ENCODE measurements around the gene LRRFIP2. TPM values are rescaled to one million over a fixed set of nuclear protein-coding genes. Genes with fewer than 3 reads are reported as not detected.

The LRRFIP2 gene
- total and polyA plus RNA-seq, 2 experiments from 2014 or later, result 29.0 to 48.8 TPM

DNA sequence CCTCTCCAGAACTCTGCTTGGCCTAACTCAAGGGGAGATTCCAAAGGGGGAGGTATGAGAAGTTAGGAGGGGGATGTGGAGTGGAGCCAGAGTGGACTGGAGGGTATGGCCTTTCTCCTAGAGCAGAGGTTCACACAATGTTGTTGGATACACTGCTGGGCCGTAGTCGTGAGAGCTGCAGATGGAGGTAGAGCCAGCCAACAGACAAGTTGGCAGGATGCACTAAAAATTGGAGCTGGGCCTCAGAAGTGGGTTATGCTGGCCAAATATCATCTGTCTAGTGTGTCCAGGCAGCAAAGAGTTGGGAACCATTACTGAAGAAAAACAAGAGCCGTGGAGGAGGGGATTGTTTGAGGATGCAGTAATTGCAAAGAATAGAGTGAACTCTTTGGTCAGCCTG is 27.7 kb upstream of the LRRFIP2 start:
- no peak for TF ChIP-seq EZH2phosphoT487 (IDR thresholded peaks at IDR 0.05; ENCODE audit: low read depth, severe bottlenecking, unreplicated experiment)
- no peak for TF ChIP-seq EZH2 (IDR thresholded peaks at IDR 0.05; ENCODE audit: borderline replicate concordance)
- TF ChIP-seq, protein P1, sequence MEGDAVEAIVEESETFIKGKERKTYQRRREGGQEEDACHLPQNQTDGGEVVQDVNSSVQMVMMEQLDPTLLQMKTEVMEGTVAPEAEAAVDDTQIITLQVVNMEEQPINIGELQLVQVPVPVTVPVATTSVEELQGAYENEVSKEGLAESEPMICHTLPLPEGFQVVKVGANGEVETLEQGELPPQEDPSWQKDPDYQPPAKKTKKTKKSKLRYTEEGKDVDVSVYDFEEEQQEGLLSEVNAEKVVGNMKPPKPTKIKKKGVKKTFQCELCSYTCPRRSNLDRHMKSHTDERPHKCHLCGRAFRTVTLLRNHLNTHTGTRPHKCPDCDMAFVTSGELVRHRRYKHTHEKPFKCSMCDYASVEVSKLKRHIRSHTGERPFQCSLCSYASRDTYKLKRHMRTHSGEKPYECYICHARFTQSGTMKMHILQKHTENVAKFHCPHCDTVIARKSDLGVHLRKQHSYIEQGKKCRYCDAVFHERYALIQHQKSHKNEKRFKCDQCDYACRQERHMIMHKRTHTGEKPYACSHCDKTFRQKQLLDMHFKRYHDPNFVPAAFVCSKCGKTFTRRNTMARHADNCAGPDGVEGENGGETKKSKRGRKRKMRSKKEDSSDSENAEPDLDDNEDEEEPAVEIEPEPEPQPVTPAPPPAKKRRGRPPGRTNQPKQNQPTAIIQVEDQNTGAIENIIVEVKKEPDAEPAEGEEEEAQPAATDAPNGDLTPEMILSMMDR (IDR thresholded peaks at IDR 0.05; ENCODE audit: poor library complexity), result no peak
- H3K4me3 ChIP-seq, result no peak overlapping the region
- no peaks in the 10 kb centered on the region for H3K9me3 ChIP-seq (ENCODE audit: low read depth)
- no peaks in the 10 kb centered on the region for H3K4me1 ChIP-seq (ENCODE audit: insufficient read depth)
- H3K27ac ChIP-seq, result no peak overlapping the region
- no peaks in the 10 kb centered on the region for H3K36me3 ChIP-seq (replicated peaks; ENCODE audit: insufficient read depth, low read depth)
- no peak overlapping the region for H2AFZ ChIP-seq
- WGBS (ENCODE audit: low lambda C conversion rate, missing lambda C conversion rate), result 96% methylated on average over 3 of the region's 3 CpGs
- no peak for DNase-seq (ENCODE audit: low spot score)
- H3K4me2 ChIP-seq, result no peak overlapping the region
- H3K27me3 ChIP-seq, result no peaks in the 10 kb centered on the region
- H3K79me2 ChIP-seq, result no peaks in the 10 kb centered on the region
- H4K20me1 ChIP-seq (ENCODE audit: insufficient read depth, poor library complexity, severe bottlenecking), result no peaks in the 10 kb centered on the region
- no peaks in the 10 kb centered on the region for H3K9me2 ChIP-seq (replicated peaks; ENCODE audit: insufficient read depth)

DNA sequence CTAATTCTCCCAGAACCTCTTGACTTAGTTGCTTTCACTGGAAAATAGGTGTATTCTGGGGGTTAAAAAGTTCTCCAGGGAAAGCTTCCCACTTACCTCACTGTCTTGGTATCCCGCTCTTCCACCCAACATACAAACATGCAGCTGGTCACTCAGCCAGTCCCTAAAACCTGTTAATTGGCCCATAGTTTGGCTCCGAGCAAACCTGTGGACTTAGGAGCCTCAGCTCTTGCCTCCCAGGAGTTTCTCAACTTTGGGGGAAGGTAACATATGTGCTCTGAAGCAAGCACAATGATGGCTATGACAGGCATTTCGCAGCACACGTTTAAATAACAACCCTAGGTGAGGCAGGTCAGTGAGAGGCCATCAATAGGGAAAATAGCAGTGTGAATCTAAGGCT is 25.8 kb upstream of the LRRFIP2 start:
- no peaks in the 10 kb centered on the region for H3K27me3 ChIP-seq
- no peaks in the 10 kb centered on the region for H3K36me3 ChIP-seq (replicated peaks; ENCODE audit: insufficient read depth, low read depth)
- no peak overlapping the region for H3K27ac ChIP-seq
- no peak overlapping the region for H2AFZ ChIP-seq
- DNase-seq (ENCODE audit: low spot score), result no peak
- TF ChIP-seq, protein P1 (IDR thresholded peaks at IDR 0.05; ENCODE audit: poor library complexity), result no peak
- no peak for TF ChIP-seq EZH2 (IDR thresholded peaks at IDR 0.05; ENCODE audit: borderline replicate concordance)
- TF ChIP-seq EZH2phosphoT487 (IDR thresholded peaks at IDR 0.05; ENCODE audit: low read depth, severe bottlenecking, unreplicated experiment), result no peak
- H3K4me2 ChIP-seq, result no peak overlapping the region
- 81% methylated on average over 4 of the region's 4 CpGs for WGBS (ENCODE audit: low lambda C conversion rate, missing lambda C conversion rate)
- no peaks in the 10 kb centered on the region for H4K20me1 ChIP-seq (ENCODE audit: insufficient read depth, poor library complexity, severe bottlenecking)
- no peaks in the 10 kb centered on the region for H3K79me2 ChIP-seq
- H3K4me3 ChIP-seq, result no peak overlapping the region
- no peaks in the 10 kb centered on the region for H3K9me2 ChIP-seq (replicated peaks; ENCODE audit: insufficient read depth)
- H3K9me3 ChIP-seq (ENCODE audit: low read depth), result no peaks in the 10 kb centered on the region
- no peaks in the 10 kb centered on the region for H3K4me1 ChIP-seq (ENCODE audit: insufficient read depth)

- WGBS (ENCODE audit: low lambda C conversion rate, missing lambda C conversion rate), result 71% methylated on average over 2 of the region's 2 CpGs
- Histone ChIP-seq H2AFZ (no peak overlapping the region), H3K27me3 (no peaks in the 10 kb centered on the region), H3K9me2 (replicated peaks; ENCODE audit: insufficient read depth) (no peaks in the 10 kb centered on the region), H3K4me1 (ENCODE audit: insufficient read depth) (no peaks in the 10 kb centered on the region), H3K4me2 (no peak overlapping the region), H3K4me3 (no peak overlapping the region), H3K27ac (no peak overlapping the region), H4K20me1 (ENCODE audit: insufficient read depth, poor library complexity, severe bottlenecking) (no peaks in the 10 kb centered on the region), H3K9me3 (ENCODE audit: low read depth) (no peaks in the 10 kb centered on the region), H3K36me3 (replicated peaks; ENCODE audit: insufficient read depth, low read depth) (no peaks in the 10 kb centered on the region), H3K79me2 (no peaks in the 10 kb centered on the region)
- TF ChIP-seq EZH2phosphoT487 (IDR thresholded peaks at IDR 0.05; ENCODE audit: low read depth, severe bottlenecking, unreplicated experiment) (no peak), EZH2 (IDR thresholded peaks at IDR 0.05; ENCODE audit: borderline replicate concordance) (no peak)
- TF ChIP-seq, protein P1 (IDR thresholded peaks at IDR 0.05; ENCODE audit: poor library complexity), result no peak
- no peak for DNase-seq (ENCODE audit: low spot score)
Observed at GRCh38 chr3:37198996-37199395, 24.6 kb upstream of the LRRFIP2 start.

GRCh38 chr3:37198547-37198946 is 24.2 kb upstream of the LRRFIP2 start:
- Histone ChIP-seq H3K27me3 (no peaks in the 10 kb centered on the region), H3K4me3 (no peak overlapping the region), H3K9me2 (replicated peaks; ENCODE audit: insufficient read depth) (no peaks in the 10 kb centered on the region), H3K79me2 (no peaks in the 10 kb centered on the region), H3K4me1 (ENCODE audit: insufficient read depth) (no peaks in the 10 kb centered on the region), H4K20me1 (ENCODE audit: insufficient read depth, poor library complexity, severe bottlenecking) (no peaks in the 10 kb centered on the region), H3K27ac (peak overlapping the region; percentile 57), H2AFZ (no peak overlapping the region), H3K36me3 (replicated peaks; ENCODE audit: insufficient read depth, low read depth) (no peaks in the 10 kb centered on the region), H3K4me2 (no peak overlapping the region), H3K9me3 (ENCODE audit: low read depth) (no peaks in the 10 kb centered on the region)
- no peak for TF ChIP-seq EZH2phosphoT487 (IDR thresholded peaks at IDR 0.05; ENCODE audit: low read depth, severe bottlenecking, unreplicated experiment)
- TF ChIP-seq, protein P1 (IDR thresholded peaks at IDR 0.05; ENCODE audit: poor library complexity), result no peak
- no peak for TF ChIP-seq EZH2 (IDR thresholded peaks at IDR 0.05; ENCODE audit: borderline replicate concordance)
- WGBS (ENCODE audit: low lambda C conversion rate, missing lambda C conversion rate), result 78% methylated on average over 2 of the region's 2 CpGs
- no peak for DNase-seq (ENCODE audit: low spot score)
